SK-N-SH treated with all-trans-retinoic acid at 6 μM for 48 hours (cell line): ENCODE measurements around the gene NPAT.

Experiments used
- CSDC2 ChIP-seq: fragments of 250-450 bp; sonication (Bioruptor Pico); IDR thresholded peaks from 2 replicates; pipeline ENCODE4 v1.5.0; 2020; ENCODE audit warnings: mild to moderate bottlenecking, moderate library complexity
- ESRRG ChIP-seq: fragments of 250-450 bp; sonication (Bioruptor Pico); IDR thresholded peaks from 2 replicates; pipeline ENCODE4 v1.6.1; 2021; ENCODE audit warnings: mild to moderate bottlenecking
- ISL1 ChIP-seq: fragments of 250-450 bp; sonication (Bioruptor Pico); IDR thresholded peaks from 2 replicates; pipeline ENCODE4 v2.1.2; 2022; ENCODE audit warnings: mild to moderate bottlenecking, moderate library complexity
- PPARA ChIP-seq: fragments of 250-450 bp; sonication (Bioruptor Pico); IDR thresholded peaks from 2 replicates; pipeline ENCODE4 v1.5.0; 2020; ENCODE audit warnings: mild to moderate bottlenecking, borderline replicate concordance
- RARB ChIP-seq: fragments of 250-450 bp; sonication (Bioruptor Pico); IDR thresholded peaks from 2 replicates; pipeline ENCODE4 v1.8.0; 2021; ENCODE audit warnings: mild to moderate bottlenecking, moderate library complexity
- ZFP30 ChIP-seq: fragments of 450-650 bp; formaldehyde crosslinking; IDR thresholded peaks from 2 replicates; pipeline ENCODE4 v1.5.0; 2022; ENCODE audit warnings: mild to moderate bottlenecking, moderate library complexity
- TF ChIP-seq, protein P1 (sequence below): fragments of 250-450 bp; sonication (Bioruptor Pico); IDR thresholded peaks from 2 replicates; pipeline ENCODE4 v1.8.0; 2020; ENCODE audit warnings: mild to moderate bottlenecking, moderate library complexity, borderline replicate concordance
- TF ChIP-seq, protein P2 (sequence below): fragments of 250-450 bp; sonication (Bioruptor Pico); IDR thresholded peaks from 2 replicates; pipeline ENCODE4 v1.5.1; 2021; ENCODE audit warnings: mild to moderate bottlenecking, moderate library complexity
- TF ChIP-seq, protein P3 (sequence below): fragments of 250-450 bp; sonication (Bioruptor Pico); IDR thresholded peaks from 2 replicates; pipeline ENCODE4 v1.5.1; 2020; ENCODE audit warnings: low read depth, mild to moderate bottlenecking, moderate library complexity

DNA sequence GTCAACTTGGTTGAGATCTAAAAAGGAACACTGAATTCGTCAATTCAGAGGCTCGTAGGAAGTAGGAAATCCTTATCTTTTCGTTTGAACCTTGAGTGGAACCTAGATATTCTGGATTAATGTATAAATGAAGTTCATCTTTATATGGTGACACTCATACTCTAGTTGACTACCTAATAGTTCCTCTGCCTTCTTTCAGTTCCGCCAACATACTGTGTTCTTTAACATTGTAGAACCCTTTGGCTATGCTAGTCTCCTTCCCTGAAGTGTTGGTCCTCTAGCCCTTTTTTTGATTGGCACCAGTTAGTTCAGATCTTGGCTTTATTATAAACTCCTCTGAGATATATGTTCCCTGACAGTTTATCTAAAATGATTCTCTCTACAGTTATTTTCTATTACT is 1.9 kb upstream of the NPAT start:
- TF ChIP-seq ISL1 (CRISPR knock-in tag) (no peak), ESRRG (CRISPR knock-in tag) (no peak), PPARA (no peak), RARB (CRISPR knock-in tag) (no peak), CSDC2 (CRISPR knock-in tag) (no peak), ZFP30 (no peak)
- TF ChIP-seq, protein P1, sequence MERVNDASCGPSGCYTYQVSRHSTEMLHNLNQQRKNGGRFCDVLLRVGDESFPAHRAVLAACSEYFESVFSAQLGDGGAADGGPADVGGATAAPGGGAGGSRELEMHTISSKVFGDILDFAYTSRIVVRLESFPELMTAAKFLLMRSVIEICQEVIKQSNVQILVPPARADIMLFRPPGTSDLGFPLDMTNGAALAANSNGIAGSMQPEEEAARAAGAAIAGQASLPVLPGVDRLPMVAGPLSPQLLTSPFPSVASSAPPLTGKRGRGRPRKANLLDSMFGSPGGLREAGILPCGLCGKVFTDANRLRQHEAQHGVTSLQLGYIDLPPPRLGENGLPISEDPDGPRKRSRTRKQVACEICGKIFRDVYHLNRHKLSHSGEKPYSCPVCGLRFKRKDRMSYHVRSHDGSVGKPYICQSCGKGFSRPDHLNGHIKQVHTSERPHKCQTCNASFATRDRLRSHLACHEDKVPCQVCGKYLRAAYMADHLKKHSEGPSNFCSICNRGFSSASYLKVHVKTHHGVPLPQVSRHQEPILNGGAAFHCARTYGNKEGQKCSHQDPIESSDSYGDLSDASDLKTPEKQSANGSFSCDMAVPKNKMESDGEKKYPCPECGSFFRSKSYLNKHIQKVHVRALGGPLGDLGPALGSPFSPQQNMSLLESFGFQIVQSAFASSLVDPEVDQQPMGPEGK, result no peak
- TF ChIP-seq, protein P2, sequence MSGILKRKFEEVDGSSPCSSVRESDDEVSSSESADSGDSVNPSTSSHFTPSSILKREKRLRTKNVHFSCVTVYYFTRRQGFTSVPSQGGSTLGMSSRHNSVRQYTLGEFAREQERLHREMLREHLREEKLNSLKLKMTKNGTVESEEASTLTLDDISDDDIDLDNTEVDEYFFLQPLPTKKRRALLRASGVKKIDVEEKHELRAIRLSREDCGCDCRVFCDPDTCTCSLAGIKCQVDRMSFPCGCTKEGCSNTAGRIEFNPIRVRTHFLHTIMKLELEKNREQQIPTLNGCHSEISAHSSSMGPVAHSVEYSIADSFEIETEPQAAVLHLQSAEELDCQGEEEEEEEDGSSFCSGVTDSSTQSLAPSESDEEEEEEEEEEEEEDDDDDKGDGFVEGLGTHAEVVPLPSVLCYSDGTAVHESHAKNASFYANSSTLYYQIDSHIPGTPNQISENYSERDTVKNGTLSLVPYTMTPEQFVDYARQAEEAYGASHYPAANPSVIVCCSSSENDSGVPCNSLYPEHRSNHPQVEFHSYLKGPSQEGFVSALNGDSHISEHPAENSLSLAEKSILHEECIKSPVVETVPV (CRISPR knock-in tag), result no peak
- TF ChIP-seq, protein P3, sequence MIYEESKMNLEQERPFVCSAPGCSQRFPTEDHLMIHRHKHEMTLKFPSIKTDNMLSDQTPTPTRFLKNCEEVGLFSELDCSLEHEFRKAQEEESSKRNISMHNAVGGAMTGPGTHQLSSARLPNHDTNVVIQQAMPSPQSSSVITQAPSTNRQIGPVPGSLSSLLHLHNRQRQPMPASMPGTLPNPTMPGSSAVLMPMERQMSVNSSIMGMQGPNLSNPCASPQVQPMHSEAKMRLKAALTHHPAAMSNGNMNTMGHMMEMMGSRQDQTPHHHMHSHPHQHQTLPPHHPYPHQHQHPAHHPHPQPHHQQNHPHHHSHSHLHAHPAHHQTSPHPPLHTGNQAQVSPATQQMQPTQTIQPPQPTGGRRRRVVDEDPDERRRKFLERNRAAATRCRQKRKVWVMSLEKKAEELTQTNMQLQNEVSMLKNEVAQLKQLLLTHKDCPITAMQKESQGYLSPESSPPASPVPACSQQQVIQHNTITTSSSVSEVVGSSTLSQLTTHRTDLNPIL (CRISPR knock-in tag), result no peak
